SK-N-SH (cell line): ENCODE measurements around the gene TRDN.

ENCODE experiments used
- FOSL2 ChIP-seq: IDR thresholded peaks from 2 replicates; pipeline ENCODE4 v1.4.0; 2012; ENCODE audit warnings: low read depth, mild to moderate bottlenecking, moderate library complexity, borderline replicate concordance
- FOXM1 ChIP-seq: IDR thresholded peaks from 2 replicates; pipeline ENCODE4 v1.4.0; 2012; ENCODE audit warnings: low read depth, mild to moderate bottlenecking
- GATA2 ChIP-seq: sonication (generic); formaldehyde crosslinking; IDR thresholded peaks from 2 replicates; pipeline ENCODE4 v1.5.0; 2020; ENCODE audit warnings: mild to moderate bottlenecking, missing genetic modification reagents
- NRF1 ChIP-seq: IDR thresholded peaks from 2 replicates; pipeline ENCODE4 v1.6.1; 2012; ENCODE audit warnings: low read depth, mild to moderate bottlenecking, low read length
- POLR2AphosphoS5 ChIP-seq: IDR thresholded peaks from 2 replicates; pipeline ENCODE4 v1.6.1; 2012; ENCODE audit warnings: low read depth, low read length
- RCOR1 ChIP-seq: fragments of 150-350 bp; IDR thresholded peaks from 2 replicates; pipeline ENCODE4 v1.6.1; 2017; ENCODE audit warnings: antibody characterized with exemption, low read length
- SMC3 ChIP-seq: IDR thresholded peaks from 2 replicates; pipeline ENCODE4 v1.6.1; 2012; ENCODE audit warnings: low read depth, low read length, improper control_type of control experiment
- TAF1 ChIP-seq: IDR thresholded peaks from 2 replicates; pipeline ENCODE4 v1.6.1; 2012; ENCODE audit warnings: low read depth, mild to moderate bottlenecking, low read length, moderate library complexity, borderline replicate concordance
- TCF12 ChIP-seq: IDR thresholded peaks from 2 replicates; pipeline ENCODE4 v1.4.0; 2012
- TF ChIP-seq, protein P1 (sequence below): IDR thresholded peaks from 2 replicates; pipeline ENCODE4 v1.4.0; 2012; ENCODE audit warnings: low read depth, borderline replicate concordance
- TF ChIP-seq, protein P2 (sequence below): fragments of 200-600 bp; sonication (generic); IDR thresholded peaks from 2 replicates; pipeline ENCODE4 v1.6.1; 2017; ENCODE audit warnings: antibody characterized with exemption, mild to moderate bottlenecking, moderate library complexity

- TF ChIP-seq RCOR1 (no peak), FOSL2 (no peak), FOXM1 (no peak), SMC3 (no peak), POLR2AphosphoS5 (no peak), TAF1 (no peak), TCF12 (no peak), GATA2 (CRISPR knock-in tag) (no peak), NRF1 (no peak)
- TF ChIP-seq, protein P1, sequence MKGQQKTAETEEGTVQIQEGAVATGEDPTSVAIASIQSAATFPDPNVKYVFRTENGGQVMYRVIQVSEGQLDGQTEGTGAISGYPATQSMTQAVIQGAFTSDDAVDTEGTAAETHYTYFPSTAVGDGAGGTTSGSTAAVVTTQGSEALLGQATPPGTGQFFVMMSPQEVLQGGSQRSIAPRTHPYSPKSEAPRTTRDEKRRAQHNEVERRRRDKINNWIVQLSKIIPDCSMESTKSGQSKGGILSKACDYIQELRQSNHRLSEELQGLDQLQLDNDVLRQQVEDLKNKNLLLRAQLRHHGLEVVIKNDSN, result no peak
- TF ChIP-seq, protein P2, sequence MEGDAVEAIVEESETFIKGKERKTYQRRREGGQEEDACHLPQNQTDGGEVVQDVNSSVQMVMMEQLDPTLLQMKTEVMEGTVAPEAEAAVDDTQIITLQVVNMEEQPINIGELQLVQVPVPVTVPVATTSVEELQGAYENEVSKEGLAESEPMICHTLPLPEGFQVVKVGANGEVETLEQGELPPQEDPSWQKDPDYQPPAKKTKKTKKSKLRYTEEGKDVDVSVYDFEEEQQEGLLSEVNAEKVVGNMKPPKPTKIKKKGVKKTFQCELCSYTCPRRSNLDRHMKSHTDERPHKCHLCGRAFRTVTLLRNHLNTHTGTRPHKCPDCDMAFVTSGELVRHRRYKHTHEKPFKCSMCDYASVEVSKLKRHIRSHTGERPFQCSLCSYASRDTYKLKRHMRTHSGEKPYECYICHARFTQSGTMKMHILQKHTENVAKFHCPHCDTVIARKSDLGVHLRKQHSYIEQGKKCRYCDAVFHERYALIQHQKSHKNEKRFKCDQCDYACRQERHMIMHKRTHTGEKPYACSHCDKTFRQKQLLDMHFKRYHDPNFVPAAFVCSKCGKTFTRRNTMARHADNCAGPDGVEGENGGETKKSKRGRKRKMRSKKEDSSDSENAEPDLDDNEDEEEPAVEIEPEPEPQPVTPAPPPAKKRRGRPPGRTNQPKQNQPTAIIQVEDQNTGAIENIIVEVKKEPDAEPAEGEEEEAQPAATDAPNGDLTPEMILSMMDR, result no peak
These were observed 74.1 kb downstream of the TRDN start for GRCh38 chr6:123562677-123563076.
